ENCODE results near the gene IQGAP1. TPM values are rescaled to one million over a fixed set of nuclear protein-coding genes. Genes with fewer than 3 reads are reported as not detected.
A peak's percentile ranks its signal among the peaks of the same experiment; 100 is the strongest.

Gene IQGAP1
- total RNA-seq, 3 donors from 2014 or later (not counting 1 experiment from before 2014, with no cell fraction given), result 431 to 493 (median 446) TPM

- Histone ChIP-seq H3K9me3 (ENCODE audit: control insufficient read depth, insufficient read depth, low read length) (no peaks in the 10 kb centered on the region), H3K36me3 (ENCODE audit: control insufficient read depth, insufficient read depth, low read length) (peaks cover 57% of the 10 kb centered on the region), H3K4me1 (ENCODE audit: control insufficient read depth, insufficient read depth, low read length) (no peaks in the 10 kb centered on the region), H3K27ac (ENCODE audit: low read length) (no peak overlapping the region), H3K27me3 (ENCODE audit: control insufficient read depth, insufficient read depth, low read length) (no peaks in the 10 kb centered on the region), H3K4me3 (ENCODE audit: low read length) (no peak overlapping the region)
- 100% methylated on average over 1 of the region's 1 CpG for WGBS (ENCODE audit: insufficient coverage)
- peak overlapping the region; percentile 54 to 86 for H3K27ac Mint-ChIP-seq
- H3K36me3 Mint-ChIP-seq, result peaks cover 17% of the 10 kb centered on the region
- H3K4me1 Mint-ChIP-seq, result peaks cover 64 to 65% of the 10 kb centered on the region in 2 donors
- no peak for DNase-seq
- H3K27me3 Mint-ChIP-seq (ENCODE audit: low read depth in 2 of 2), result no peaks in the 10 kb centered on the region
- ATAC-seq, result no peak
- intact Hi-C loops (cut with micrococcal nuclease), result loop anchor here (5.0 kb wide), 1 partner anchor 73 kb away; no protein-coding TSS in a partner anchor
- no peak overlapping the region for H3K4me3 Mint-ChIP-seq
- no peaks in the 10 kb centered on the region for H3K9me3 Mint-ChIP-seq
- TF ChIP-seq CTCF (IDR thresholded peaks at IDR 0.05), result no peak
Measured at GRCh38 chr15:90435652-90436337, 47.8 kb downstream of the IQGAP1 start.

GRCh38 chr15:90436952-90437351 lies 48.9 kb downstream of the IQGAP1 start:
- intact Hi-C loops (cut with micrococcal nuclease), result loop anchor here (5.0 kb wide), 1 partner anchor 75 kb away; no protein-coding TSS in a partner anchor
- Mint-ChIP-seq H3K9me3 (no peaks in the 10 kb centered on the region), H3K27ac (peak overlapping the region; percentile 54 to 86), H3K4me3 (no peak overlapping the region), H3K27me3 (ENCODE audit: low read depth in 2 of 2) (no peaks in the 10 kb centered on the region), H3K36me3 (peaks cover 17% of the 10 kb centered on the region), H3K4me1 (peaks cover 69 to 72% of the 10 kb centered on the region in 2 donors)
- no peaks in the 10 kb centered on the region for H3K4me1 ChIP-seq (ENCODE audit: control insufficient read depth, insufficient read depth, low read length)
- DNase-seq (no peak), ATAC-seq (peak in 1 of 3 donors; percentile 47)
- H3K4me3 ChIP-seq (ENCODE audit: low read length), result no peak overlapping the region
- TF ChIP-seq CTCF (IDR thresholded peaks at IDR 0.05), result no peak
- WGBS (ENCODE audit: insufficient coverage), result 83% methylated on average over 2 of the region's 4 CpGs
- no peaks in the 10 kb centered on the region for H3K27me3 ChIP-seq (ENCODE audit: control insufficient read depth, insufficient read depth, low read length)
- peaks cover 59% of the 10 kb centered on the region for H3K36me3 ChIP-seq (ENCODE audit: control insufficient read depth, insufficient read depth, low read length)
- no peaks in the 10 kb centered on the region for H3K9me3 ChIP-seq (ENCODE audit: control insufficient read depth, insufficient read depth, low read length)
- H3K27ac ChIP-seq (ENCODE audit: low read length), result no peak overlapping the region

GRCh38 chr15:90437516-90437915 lies 49.5 kb downstream of the IQGAP1 start:
- Histone ChIP-seq H3K27ac (ENCODE audit: low read length) (no peak overlapping the region), H3K9me3 (ENCODE audit: control insufficient read depth, insufficient read depth, low read length) (no peaks in the 10 kb centered on the region), H3K4me1 (ENCODE audit: control insufficient read depth, insufficient read depth, low read length) (no peaks in the 10 kb centered on the region), H3K4me3 (ENCODE audit: low read length) (no peak overlapping the region), H3K27me3 (ENCODE audit: control insufficient read depth, insufficient read depth, low read length) (no peaks in the 10 kb centered on the region), H3K36me3 (ENCODE audit: control insufficient read depth, insufficient read depth, low read length) (peaks cover 62% of the 10 kb centered on the region)
- Mint-ChIP-seq H3K36me3 (peaks cover 17% of the 10 kb centered on the region), H3K4me1 (peaks cover 63 to 66% of the 10 kb centered on the region in 2 donors), H3K27me3 (ENCODE audit: low read depth in 2 of 2) (no peaks in the 10 kb centered on the region), H3K9me3 (no peaks in the 10 kb centered on the region), H3K4me3 (no peak overlapping the region), H3K27ac (peak overlapping the region; percentile 54 to 86)
- no peak for DNase-seq
- intact Hi-C loops (cut with micrococcal nuclease), result loop anchor here (5.0 kb wide), 1 partner anchor 75 kb away; no protein-coding TSS in a partner anchor
- TF ChIP-seq CTCF (IDR thresholded peaks at IDR 0.05), result no peak
- no peak for ATAC-seq
- WGBS (ENCODE audit: insufficient coverage), result 83% methylated on average over 1 of the region's 2 CpGs
